Body of pancreas (tissue), 4 donors: ENCODE results near the gene PLPP4.

Experiments used
- POLR2A ChIP-seq, 3 donors: fragments of 450-650 bp; IDR thresholded peaks; one replicate each; pipeline ENCODE4 v1.6.1; 2016; ENCODE audit warnings: antibody characterized with exemption in 3 of 3, mild to moderate bottlenecking in 2 of 3
- TF ChIP-seq, protein P1 (sequence below), 7 experiments: fragments of 450-650 bp in 4 of 7; fragments of 200-600 bp in 3 of 7; sonication (generic) in 3 of 7; IDR thresholded peaks; one replicate each; pipeline ENCODE4 v1.5.1; 2016 to 2019; ENCODE audit warnings: antibody characterized with exemption in 7 of 7

DNA sequence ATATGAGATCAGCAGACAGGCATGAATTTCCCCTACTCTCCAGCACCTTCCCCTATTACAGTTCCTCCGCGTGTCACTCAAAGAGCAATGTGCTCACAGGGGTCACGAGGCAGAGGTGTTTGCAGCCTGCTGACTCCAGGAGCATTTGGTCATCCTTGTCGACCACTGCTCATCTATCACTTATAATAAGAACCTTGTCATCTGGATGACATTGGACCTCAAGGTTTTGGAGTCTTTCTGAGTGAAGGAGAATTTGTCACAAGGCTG is 32.9 kb upstream of the PLPP4 start:
- TF ChIP-seq, protein P1, sequence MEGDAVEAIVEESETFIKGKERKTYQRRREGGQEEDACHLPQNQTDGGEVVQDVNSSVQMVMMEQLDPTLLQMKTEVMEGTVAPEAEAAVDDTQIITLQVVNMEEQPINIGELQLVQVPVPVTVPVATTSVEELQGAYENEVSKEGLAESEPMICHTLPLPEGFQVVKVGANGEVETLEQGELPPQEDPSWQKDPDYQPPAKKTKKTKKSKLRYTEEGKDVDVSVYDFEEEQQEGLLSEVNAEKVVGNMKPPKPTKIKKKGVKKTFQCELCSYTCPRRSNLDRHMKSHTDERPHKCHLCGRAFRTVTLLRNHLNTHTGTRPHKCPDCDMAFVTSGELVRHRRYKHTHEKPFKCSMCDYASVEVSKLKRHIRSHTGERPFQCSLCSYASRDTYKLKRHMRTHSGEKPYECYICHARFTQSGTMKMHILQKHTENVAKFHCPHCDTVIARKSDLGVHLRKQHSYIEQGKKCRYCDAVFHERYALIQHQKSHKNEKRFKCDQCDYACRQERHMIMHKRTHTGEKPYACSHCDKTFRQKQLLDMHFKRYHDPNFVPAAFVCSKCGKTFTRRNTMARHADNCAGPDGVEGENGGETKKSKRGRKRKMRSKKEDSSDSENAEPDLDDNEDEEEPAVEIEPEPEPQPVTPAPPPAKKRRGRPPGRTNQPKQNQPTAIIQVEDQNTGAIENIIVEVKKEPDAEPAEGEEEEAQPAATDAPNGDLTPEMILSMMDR (IDR thresholded peaks at IDR 0.05): no peak
- no peak for TF ChIP-seq POLR2A (IDR thresholded peaks at IDR 0.05)
